SW 1271 (cell line): Measurements from ENCODE around the gene NXPH4.

Experiments used
- DNase-seq, 2 experiments: peaks; one replicate each; lab custom pipeline; 2025; lab: John Stamatoyannopoulos, UW

The NXPH4 gene

GRCh38 chr12:57232156-57232756, 15.7 kb downstream of the NXPH4 start:
- no peak for DNase-seq

GRCh38 chr12:57233357-57234232, 17.0 kb downstream of the NXPH4 start:
- DNase-seq = no peak

- DNase-seq = no peak
Measured at GRCh38 chr12:57234233-57234570, 17.6 kb downstream of the NXPH4 start.

DNA sequence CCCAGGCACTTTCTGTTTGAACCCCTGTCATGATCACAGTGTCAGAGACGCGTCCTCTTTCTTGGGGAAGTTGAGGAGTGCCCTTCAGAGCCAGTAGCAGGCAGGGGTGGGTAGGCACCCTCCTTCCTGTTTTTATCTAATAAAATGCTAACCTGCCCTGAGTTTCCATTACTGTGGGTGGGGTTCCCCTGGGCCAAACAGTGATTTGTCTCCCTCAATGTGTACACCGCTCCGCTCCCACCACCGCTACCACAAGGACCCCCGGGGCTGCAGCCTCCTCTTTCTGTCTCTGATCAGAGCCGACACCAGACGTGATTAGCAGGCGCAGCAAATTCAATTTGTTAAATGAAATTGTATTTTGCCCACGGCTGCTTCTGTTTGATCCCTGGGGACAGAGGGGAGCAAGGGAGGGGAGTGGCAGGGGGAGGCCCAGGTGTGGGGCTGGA, 18.0 kb downstream of the NXPH4 start:
- no peak for DNase-seq

DNA sequence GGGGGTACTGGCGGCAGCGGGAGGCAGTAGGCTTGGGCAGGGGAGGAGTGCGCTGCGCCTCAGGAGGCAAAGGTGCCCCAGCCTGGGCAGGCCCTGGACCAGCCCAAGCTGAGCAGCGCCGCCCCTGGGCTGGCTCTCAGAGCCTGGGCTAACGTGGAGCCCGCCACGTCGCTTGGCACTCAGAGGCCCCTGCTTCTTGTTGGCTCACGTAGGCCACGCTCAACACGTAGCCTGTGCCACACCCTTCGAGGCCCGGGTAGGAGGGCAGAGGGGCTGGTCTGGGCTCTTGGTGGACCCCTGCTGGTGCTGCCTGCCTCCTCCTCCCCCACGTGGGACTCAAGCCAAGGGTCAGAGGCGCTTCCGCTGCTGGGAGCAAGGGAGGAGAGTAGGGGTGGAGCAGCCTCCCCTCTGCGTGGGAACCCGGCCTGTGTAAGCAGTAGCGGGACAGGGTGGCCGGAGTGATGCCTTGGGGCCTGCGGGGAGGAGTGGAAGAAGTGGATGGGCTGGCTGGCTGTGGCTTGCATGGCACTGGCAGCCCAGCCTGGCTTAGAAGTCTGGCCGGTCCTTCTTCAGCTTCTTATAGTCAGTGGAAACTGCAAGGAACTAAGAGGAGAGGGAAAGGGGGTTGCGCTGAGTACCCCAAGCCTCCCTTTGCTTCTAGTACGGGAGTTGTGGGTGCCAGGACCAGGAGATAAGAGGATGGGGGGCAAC, 18.6 kb downstream of the NXPH4 start:
- DNase-seq = no peak

DNA sequence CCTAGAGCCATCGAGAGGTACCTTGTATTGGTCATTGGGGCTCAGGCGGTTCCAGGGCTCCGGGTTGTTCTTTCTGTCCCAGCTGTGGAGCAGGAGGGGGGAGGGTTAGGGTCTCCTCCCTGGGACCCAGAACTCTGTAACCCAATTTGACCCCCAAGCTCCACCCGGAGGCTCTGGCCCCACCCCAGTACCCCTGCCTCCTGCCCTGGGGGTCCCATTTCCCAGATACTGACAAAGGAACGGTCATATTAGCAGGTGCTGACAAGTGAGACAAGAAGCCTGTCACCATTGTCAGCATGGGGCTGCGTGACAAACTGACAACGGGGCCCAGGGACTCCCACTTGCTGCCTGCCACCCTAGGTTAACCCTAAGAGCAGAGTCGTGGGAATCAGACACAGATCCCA, 19.1 kb downstream of the NXPH4 start:
- no peak for DNase-seq

DNA sequence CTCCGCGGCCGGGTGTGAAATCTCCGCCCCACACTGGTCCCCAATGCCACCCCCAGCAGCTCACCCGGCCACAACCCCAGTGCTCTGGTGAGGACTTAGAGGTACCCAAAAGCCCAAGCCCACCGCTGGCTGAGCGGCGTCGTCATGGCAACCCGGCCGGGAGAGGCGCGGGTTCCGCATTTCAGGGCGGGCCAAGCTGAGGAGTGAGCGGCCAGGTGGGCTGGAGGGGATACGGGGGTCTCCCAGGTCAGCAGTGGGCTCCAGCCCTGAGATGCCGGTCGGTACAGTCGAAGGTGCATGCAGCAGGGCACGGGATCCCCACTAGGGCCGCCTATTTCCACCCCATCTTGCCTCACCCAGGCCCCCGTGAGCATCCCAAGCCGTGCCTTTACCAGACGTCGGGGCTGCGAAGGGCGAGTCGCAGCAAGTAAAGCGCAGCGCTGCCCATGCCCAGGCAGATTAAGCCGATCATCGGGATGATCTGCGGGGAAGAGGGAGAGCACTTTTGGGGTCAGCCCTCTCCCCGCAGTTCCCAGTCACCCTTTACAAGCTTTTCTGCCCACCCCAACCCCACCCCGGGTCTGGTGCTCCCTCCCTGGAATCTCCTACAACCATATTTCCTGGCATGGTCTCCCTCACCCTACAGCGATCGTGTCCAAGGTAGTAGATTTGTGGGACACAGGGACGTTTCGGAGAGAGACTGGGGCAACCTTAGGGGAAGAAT, 19.8 kb downstream of the NXPH4 start:
- DNase-seq = no peak

DNA sequence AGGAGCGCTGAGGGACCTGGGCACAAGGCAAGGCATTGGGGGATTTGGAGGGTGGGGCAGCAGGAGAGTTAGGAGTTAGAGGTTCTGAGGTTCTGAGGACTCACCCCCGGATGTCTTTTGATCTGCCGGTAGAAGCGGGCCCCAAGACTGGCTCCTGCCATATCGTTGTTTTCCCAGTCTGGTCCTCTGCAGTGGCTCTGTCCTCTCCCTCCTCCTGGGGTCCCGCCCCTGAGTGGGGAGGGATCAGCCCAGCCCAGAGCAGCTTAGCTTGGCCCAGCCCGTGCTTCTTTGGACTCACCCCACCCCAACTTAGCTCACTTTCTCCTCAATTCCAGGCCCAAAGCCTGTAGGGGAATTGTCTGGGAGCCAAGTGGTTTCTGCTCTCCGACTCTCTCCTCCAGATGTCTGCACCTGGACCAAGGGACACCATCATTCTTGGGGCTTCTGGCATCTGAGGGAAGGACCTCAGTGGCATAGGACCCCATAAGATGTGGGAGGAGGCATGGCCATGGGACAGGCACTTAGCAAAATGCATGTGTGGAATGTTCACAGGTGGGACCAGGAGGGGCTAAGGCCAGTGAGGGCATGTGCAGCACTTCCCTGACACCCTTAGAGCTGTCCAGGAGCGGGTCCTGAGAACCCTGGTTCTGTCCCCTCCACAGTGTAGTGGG, 20.5 kb downstream of the NXPH4 start:
- DNase-seq = no peak

- no peak for DNase-seq
Measured at GRCh38 chr12:57237596-57237931, 21.0 kb downstream of the NXPH4 start.

- no peak for DNase-seq
Measured at GRCh38 chr12:57237932-57238853, 21.6 kb downstream of the NXPH4 start.

GRCh38 chr12:57238854-57239554, 22.4 kb downstream of the NXPH4 start:
- DNase-seq = peak; percentile 29 to 76

DNA sequence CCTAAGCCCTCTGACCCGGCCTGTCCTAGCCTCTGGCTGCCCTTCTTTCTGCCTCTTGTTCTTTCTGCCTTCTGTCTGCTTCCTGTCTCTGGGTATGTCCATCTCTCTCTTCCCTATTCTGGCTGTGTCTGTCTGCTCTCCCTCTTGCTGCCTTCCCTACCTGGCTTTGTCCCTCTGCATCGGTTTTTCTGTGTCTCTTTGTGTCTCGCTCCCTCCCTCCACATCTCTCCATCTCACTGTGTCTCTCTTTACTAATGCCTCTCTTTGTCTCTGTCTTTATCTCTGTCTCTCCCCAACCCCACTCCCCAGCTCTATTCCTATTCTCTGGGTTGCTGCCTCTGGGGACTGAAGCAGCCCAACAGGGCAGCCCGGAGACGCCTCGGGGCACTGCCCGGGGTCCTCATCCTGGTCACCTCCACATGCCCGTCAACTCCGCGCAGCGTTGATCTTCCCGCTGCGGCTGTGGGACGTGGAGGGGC, 23.0 kb downstream of the NXPH4 start:
- DNase-seq = no peak

DNA sequence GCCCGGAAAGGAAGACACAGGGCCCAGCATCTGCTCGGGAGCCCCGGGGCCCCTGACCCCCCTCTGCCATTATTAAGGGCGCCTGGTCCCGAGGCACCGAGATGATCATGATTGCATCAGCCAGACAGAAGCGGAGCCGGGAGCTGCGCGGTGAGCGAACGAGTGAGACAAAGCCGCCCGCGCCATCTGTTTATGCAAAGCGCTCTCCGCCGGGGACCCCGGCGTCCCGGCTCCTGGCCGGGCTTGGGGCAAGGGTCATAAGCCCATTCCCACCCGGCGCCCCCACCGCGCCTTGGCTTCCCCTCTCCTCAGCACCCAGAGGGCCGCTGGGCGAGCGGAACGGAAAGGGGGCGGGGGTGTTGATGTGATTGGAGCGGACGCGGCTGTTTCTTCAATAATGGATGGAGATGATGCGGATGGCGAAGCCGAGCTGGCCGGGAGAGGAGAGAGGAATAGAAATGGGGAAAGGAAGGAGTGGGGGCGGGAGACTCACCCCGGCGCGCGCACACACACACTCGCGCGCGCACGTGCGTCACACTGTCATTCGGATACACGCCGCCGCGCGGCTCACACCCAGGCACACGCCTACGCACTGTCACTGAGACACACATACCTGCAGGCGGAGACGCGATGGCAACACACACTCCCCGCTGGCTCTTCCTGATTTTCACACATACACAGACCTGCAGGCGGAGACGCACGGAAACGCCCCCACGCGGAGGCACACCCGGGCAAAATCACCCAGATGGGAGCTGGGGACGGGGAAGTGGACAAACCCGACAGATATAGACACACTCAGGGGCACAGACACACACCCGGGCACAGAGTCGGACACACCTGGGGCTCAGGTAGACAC, 23.7 kb downstream of the NXPH4 start:
- no peak for DNase-seq

DNA sequence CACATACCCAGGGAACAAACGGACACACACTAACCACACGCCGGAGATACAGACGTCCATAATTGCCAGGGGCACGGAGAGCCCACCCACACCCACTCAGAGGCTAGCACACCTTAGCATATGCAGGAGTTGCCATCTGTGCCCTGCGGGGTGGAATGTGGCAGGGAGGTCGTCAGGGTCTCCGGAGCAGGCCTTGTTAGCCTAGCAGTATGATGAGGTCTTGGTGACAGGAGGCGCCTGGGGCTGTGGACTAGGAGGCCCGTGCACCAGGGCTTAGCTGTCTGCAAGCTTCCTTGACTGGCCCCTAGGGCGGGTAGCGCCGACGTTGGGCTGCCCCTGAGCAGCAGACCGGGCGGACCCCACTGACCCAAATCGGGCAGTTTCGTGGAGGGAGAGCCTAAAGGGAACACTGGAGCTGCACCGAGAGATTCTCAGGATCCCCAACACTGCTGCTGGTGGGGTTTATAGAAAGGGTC, 24.4 kb downstream of the NXPH4 start:
- DNase-seq = no peak

GRCh38 chr12:57241402-57242310, 25.1 kb downstream of the NXPH4 start:
- no peak for DNase-seq

DNA sequence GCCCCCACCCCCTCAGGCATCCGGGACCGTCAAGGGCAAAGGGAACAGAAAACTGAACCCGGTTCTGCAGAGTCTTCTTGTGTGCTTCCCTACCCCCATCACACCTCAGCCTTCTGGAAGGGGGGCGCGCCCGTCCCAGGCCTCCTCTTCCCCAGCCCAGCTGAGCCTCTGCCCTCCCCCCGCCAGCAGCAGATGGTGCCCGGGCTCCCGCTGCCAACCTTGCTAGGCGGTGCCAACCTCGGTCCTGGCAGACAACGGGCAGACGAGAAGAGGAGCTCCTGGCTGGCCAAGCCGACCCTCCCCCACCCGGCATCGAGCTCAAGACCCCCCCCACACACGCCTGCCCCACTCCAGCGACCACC, 25.7 kb downstream of the NXPH4 start:
- no peak for DNase-seq

GRCh38 chr12:57242691-57243454, 26.3 kb downstream of the NXPH4 start:
- DNase-seq = no peak
